GM13977 (cell line): Measurements from ENCODE around the gene CADM3.

Experiments used
- DNase-seq: peaks from one replicate; pipeline ENCODE4 v3.0.0; 2012; ENCODE audit warnings: low spot score
- in situ Hi-C: fragments of 300-500 bp; cut with MboI; formaldehyde crosslinking; loops from one replicate; pipeline ENCODE4 v1.12.0; 2022; ENCODE audit warnings: low sequenced_read_pairs, low pct_unique_long_range_greater_than_20kb, mixed read lengths, inconsistent platforms; ENCODE audit not compliant: unreplicated experiment
- TF ChIP-seq, protein P1 (sequence below): IDR thresholded peaks from 2 replicates; pipeline ENCODE4 v1.5.1; 2012; ENCODE audit warnings: mild to moderate bottlenecking, control low read depth; ENCODE audit not compliant: insufficient read depth; ENCODE audit errors: extremely low read depth, missing control alignments

Gene CADM3

GRCh38 chr1:159172614-159173291 lies 1.3 kb downstream of the CADM3 start:
- in situ Hi-C loops = no loop called here
- peak; percentile 15 for DNase-seq
- TF ChIP-seq, protein P1, sequence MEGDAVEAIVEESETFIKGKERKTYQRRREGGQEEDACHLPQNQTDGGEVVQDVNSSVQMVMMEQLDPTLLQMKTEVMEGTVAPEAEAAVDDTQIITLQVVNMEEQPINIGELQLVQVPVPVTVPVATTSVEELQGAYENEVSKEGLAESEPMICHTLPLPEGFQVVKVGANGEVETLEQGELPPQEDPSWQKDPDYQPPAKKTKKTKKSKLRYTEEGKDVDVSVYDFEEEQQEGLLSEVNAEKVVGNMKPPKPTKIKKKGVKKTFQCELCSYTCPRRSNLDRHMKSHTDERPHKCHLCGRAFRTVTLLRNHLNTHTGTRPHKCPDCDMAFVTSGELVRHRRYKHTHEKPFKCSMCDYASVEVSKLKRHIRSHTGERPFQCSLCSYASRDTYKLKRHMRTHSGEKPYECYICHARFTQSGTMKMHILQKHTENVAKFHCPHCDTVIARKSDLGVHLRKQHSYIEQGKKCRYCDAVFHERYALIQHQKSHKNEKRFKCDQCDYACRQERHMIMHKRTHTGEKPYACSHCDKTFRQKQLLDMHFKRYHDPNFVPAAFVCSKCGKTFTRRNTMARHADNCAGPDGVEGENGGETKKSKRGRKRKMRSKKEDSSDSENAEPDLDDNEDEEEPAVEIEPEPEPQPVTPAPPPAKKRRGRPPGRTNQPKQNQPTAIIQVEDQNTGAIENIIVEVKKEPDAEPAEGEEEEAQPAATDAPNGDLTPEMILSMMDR = no peak

- TF ChIP-seq, protein P1 = no peak
- DNase-seq = peak; percentile 31
- in situ Hi-C loops = no loop called here
Measured at GRCh38 chr1:159173320-159173719, 1.9 kb downstream of the CADM3 start.

- TF ChIP-seq, protein P1 = no peak
- DNase-seq = no peak
- in situ Hi-C loops = no loop called here
Measured at GRCh38 chr1:159175571-159175970, 4.2 kb downstream of the CADM3 start.

DNA sequence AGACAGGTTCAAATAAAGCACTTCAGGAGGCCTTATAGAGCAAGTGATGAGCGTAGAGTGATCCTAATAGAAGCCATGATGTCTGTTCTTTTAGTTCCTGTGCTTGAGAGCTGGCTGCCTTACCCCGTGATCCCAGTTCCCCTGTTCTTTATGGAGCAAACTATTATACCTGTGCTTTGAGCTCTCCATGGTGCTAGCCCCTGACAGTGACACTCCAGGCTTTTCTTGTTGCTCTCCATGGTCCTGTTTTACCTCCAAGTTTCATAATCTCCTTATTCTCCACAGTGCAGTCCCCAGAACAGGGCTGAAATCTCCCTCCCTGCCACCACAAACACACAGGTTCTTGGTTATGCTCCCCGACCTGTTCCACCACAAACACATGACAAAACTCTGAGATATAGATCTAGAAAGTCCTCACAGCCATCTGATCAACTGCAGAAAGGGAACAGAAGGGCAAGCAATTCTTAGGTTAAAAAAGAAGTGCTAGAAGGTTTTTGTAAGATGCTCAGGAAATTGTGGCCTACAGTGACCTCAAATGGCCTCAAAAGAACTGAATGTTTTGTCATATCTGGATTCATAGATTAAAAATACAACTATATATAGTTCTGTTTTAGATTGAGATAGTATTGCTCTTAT lies 6.0 kb downstream of the CADM3 start:
- in situ Hi-C loops = no loop called here
- DNase-seq = peak; percentile 62
- TF ChIP-seq, protein P1 = no peak

DNA sequence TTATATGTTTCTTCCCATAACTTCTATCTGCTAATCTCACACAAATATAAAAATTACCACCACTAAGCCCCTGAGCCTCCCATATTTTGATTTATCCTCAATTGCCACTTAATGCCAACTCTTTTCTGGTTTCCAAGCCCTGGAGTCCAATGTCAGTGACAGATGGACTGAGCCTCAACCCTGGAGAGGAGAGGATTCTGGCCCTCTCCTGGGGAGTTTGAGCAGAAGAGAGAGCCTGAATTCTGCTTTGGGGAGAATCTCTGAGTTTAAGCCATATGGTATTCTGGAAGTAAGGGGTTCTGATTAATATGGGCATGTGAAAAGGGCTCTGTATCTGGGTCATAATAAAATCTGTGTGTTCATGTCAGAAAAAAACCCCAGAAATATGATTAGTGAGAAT lies 8.5 kb downstream of the CADM3 start:
- no peak for DNase-seq
- in situ Hi-C loops = no loop called here
- TF ChIP-seq, protein P1 = no peak

GRCh38 chr1:159180516-159180915 lies 9.1 kb downstream of the CADM3 start:
- TF ChIP-seq, protein P1 = no peak
- no peak for DNase-seq
- in situ Hi-C loops = no loop called here
